Thyroid gland (tissue), 4 donors: ENCODE results near the gene DIS3L. TPM values are rescaled to one million over a fixed set of nuclear protein-coding genes. Genes with fewer than 3 reads are reported as not detected.
"Not testable (repeated sequence)": the region's sequence is repeated elsewhere in the genome, so short reads cannot be mapped to it uniquely, and the experiment has no call there.

Source experiments
- DNase-seq, 2 donors: peaks; one replicate each; pipeline ENCODE4 v3.0.0-alpha.2; 2019
- H3K27ac ChIP-seq, 3 donors: fragments of 200-600 bp; sonication (generic); 1 replicate in 2 of 3; 2 replicates in 1 of 3; pipeline ENCODE4 v1.5.1; 2016 to 2019; ENCODE audit warnings: mild to moderate bottlenecking in 1 of 3, moderate library complexity in 1 of 3
- H3K27me3 ChIP-seq: fragments of 200-600 bp; sonication (generic); one replicate; pipeline ENCODE4 v1.5.1; 2019
- H3K36me3 ChIP-seq, 2 donors: fragments of 200-600 bp; sonication (generic); one replicate each; pipeline ENCODE4 v1.5.1; 2016 to 2019
- H3K4me1 ChIP-seq, 2 donors: fragments of 200-600 bp; sonication (generic); one replicate each; pipeline ENCODE4 v1.5.1; 2017 to 2019
- H3K4me3 ChIP-seq, 3 donors: fragments of 200-600 bp; sonication (generic); replicated peaks in 1 of 3; 1 replicate in 2 of 3; 2 replicates in 1 of 3; pipeline ENCODE4 v1.5.1; 2016; ENCODE audit warnings: mild to moderate bottlenecking in 1 of 3
- H3K9me3 ChIP-seq: fragments of 200-600 bp; sonication (generic); one replicate; pipeline ENCODE4 v1.5.1; 2017
- POLR2A ChIP-seq, 2 donors: fragments of 450-650 bp; IDR thresholded peaks; one replicate each; pipeline ENCODE4 v1.6.1; 2017; ENCODE audit warnings: antibody characterized with exemption in 2 of 2, mild to moderate bottlenecking in 2 of 2, moderate library complexity in 1 of 2
- WGBS, 2 donors: methylation state at CpG; one replicate each; pipeline ENCODE4 v1.1.5; 2017; 5-methylcytosine and 5-hydroxymethylcytosine counted together
- intact Hi-C: fragments of 100-400 bp; cut with DNase I; formaldehyde crosslinking; loops from one replicate; pipeline ENCODE4 v1.15.1; 2023
- total RNA-seq, 4 donors: library from RNA; depleted of rRNA; stranded (reverse); fragments of >200 nt; gene quantifications; one replicate each; pipeline ENCODE4 v1.2.3, GENCODE V29; 2016
- TF ChIP-seq, protein P1 (sequence below), 6 experiments: fragments of 200-600 bp in 3 of 6; fragments of 450-650 bp in 3 of 6; sonication (generic) in 3 of 6; IDR thresholded peaks; one replicate each; pipeline ENCODE4 v1.5.1; 2016 to 2019; ENCODE audit warnings: antibody characterized with exemption in 6 of 6, mild to moderate bottlenecking in 2 of 6, inconsistent platforms in 1 of 6, moderate library complexity in 1 of 6

Gene DIS3L
- total RNA-seq, 4 donors from 2014 or later = 20.8 to 49.8 (median 37.8) TPM

DNA sequence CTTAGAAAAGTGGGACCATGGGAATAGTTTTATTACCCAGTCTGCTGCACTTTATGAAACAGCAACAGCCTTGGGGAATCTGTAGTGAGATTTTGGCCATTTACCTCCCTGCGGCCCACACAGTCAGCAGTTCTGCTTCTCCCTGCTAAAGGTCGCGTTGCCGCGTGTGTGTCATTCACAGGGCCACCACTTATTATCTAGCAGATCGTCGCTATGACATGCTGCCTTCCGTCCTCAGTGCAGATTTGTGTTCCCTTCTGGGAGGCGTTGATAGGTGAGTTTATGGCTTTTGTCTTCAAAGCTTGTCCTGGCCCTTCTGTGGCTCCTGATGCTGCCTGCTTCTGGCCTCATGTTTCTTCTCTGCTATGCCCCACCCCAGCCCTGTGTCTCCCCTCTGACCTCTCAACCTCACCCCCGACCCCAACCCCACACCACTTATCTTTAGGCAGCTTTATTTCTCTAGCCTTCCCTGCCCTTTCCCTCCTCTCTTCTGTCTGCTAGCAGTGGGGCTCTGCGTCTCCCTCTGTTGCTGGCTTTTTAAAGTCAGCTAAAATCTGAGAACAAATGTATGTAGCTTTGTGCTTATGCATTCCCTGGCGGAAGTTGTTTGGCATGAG, 30.1 kb downstream of the DIS3L start:
- H3K36me3 ChIP-seq = peaks cover 55 to 66% of the 10 kb centered on the region in 2 donors
- no peaks in the 10 kb centered on the region for H3K9me3 ChIP-seq
- WGBS, 2 donors = 87 to 88% methylated on average over 12 of the region's 12 CpGs
- no peak for TF ChIP-seq POLR2A (IDR thresholded peaks at IDR 0.05)
- TF ChIP-seq, protein P1, sequence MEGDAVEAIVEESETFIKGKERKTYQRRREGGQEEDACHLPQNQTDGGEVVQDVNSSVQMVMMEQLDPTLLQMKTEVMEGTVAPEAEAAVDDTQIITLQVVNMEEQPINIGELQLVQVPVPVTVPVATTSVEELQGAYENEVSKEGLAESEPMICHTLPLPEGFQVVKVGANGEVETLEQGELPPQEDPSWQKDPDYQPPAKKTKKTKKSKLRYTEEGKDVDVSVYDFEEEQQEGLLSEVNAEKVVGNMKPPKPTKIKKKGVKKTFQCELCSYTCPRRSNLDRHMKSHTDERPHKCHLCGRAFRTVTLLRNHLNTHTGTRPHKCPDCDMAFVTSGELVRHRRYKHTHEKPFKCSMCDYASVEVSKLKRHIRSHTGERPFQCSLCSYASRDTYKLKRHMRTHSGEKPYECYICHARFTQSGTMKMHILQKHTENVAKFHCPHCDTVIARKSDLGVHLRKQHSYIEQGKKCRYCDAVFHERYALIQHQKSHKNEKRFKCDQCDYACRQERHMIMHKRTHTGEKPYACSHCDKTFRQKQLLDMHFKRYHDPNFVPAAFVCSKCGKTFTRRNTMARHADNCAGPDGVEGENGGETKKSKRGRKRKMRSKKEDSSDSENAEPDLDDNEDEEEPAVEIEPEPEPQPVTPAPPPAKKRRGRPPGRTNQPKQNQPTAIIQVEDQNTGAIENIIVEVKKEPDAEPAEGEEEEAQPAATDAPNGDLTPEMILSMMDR (IDR thresholded peaks at IDR 0.05) = no peak
- H3K27me3 ChIP-seq = no peaks in the 10 kb centered on the region
- intact Hi-C loops = no loop called here
- no peak overlapping the region for H3K4me3 ChIP-seq
- DNase-seq = no peak
- no peaks in the 10 kb centered on the region for H3K4me1 ChIP-seq
- no peak overlapping the region for H3K27ac ChIP-seq

DNA sequence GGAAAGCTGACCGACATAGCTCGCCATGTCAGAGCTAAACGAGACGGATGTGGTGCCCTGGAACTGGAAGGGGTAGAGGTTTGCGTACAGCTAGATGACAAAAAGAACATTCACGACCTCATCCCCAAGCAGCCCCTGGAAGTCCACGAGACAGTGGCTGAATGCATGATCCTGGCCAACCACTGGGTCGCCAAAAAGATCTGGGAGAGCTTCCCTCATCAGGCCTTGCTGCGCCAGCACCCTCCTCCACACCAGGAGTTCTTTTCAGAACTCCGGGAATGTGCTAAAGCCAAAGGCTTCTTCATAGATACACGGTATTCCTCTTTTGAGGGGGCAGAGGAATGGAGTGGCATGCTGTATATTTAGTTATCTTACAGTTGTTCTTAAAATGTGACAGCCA, 32.7 kb downstream of the DIS3L start:
- Histone ChIP-seq H3K27me3 (no peaks in the 10 kb centered on the region), H3K9me3 (no peaks in the 10 kb centered on the region), H3K4me1 (no peaks in the 10 kb centered on the region), H3K27ac (no peak overlapping the region), H3K4me3 (no peak overlapping the region), H3K36me3 (peaks cover 67 to 71% of the 10 kb centered on the region in 2 donors)
- intact Hi-C loops = no loop called here
- WGBS, 2 donors = 93 to 95% methylated on average over 11 of the region's 11 CpGs
- no peak for TF ChIP-seq POLR2A (IDR thresholded peaks at IDR 0.05)
- TF ChIP-seq, protein P1 (IDR thresholded peaks at IDR 0.05) = no peak
- no peak for DNase-seq

DNA sequence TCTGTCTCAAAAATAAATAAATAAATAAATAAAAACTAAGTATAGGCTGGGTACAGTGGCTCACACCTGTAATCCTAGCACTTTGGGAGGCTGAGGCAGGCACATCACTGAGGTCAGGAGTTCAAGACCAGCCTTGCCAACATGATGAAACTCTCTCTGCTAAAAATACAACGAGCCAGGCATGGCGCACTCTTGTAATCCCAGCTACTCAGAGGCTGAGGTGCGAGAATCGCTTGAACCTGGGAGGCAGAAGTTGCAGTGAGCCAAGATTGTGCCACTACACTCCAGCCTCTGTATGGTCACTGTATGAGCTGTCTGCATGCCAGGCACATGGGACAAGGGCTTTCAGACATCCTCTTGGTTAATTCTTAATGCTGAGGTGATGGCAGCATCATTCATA, 34.4 kb downstream of the DIS3L start:
- H3K4me3 ChIP-seq = no peak overlapping the region
- H3K4me1 ChIP-seq = no peaks in the 10 kb centered on the region
- DNase-seq = no peak
- WGBS, 2 donors = 96 to 98% methylated on average over 4 of the region's 4 CpGs
- intact Hi-C loops = no loop called here
- peaks cover 69 to 72% of the 10 kb centered on the region in 2 donors for H3K36me3 ChIP-seq
- no peaks in the 10 kb centered on the region for H3K27me3 ChIP-seq
- no peak for TF ChIP-seq POLR2A (IDR thresholded peaks at IDR 0.05)
- TF ChIP-seq, protein P1 (IDR thresholded peaks at IDR 0.05) = no peak
- H3K27ac ChIP-seq = no peak overlapping the region
- no peaks in the 10 kb centered on the region for H3K9me3 ChIP-seq

DNA sequence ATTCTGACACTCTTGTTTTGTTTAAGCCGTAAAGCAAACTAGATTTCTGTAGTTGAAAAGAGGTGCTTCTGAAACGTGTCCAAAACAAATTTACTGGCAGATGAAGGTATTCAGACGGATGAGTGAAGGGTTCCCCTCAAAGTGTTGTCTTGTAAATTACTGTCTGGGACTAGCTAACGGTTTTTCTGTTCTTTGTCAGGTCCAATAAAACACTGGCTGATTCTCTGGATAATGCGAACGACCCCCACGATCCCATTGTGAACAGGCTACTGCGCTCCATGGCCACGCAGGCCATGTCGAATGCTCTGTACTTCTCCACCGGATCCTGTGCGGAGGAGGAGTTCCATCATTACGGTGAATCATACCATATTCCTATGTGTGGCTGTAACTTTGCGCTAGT, 35.4 kb downstream of the DIS3L start:
- WGBS, 2 donors = 96% methylated on average over 14 of the region's 14 CpGs
- Histone ChIP-seq H3K27ac (no peak overlapping the region), H3K4me1 (no peaks in the 10 kb centered on the region), H3K36me3 (peaks cover 61 to 65% of the 10 kb centered on the region in 2 donors), H3K27me3 (no peaks in the 10 kb centered on the region), H3K4me3 (no peak overlapping the region), H3K9me3 (no peaks in the 10 kb centered on the region)
- no peak for DNase-seq
- TF ChIP-seq, protein P1 (IDR thresholded peaks at IDR 0.05) = no peak
- TF ChIP-seq POLR2A (IDR thresholded peaks at IDR 0.05) = no peak
- intact Hi-C loops = no loop called here

DNA sequence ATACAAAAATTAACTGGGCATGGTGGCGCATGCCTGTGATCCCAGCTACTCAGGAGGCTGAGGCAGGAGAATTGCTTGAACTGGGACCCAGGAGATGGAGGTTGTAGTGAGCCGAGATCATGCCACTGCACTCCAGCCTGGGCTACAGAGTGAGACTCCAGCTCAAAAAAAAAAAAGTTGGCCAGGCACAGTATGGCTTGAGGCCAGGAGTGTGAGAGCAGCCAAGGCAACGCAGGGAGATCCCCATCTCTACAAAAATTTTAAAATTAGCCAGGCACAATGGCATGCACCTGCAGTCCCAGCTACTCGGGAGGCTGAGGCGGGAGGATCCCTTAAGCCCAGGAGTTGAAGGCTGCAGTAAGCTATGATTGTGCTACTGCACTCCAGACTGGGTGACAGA, 55.2 kb downstream of the DIS3L start:
- H3K9me3 ChIP-seq, H3K4me1 ChIP-seq, H3K4me3 ChIP-seq, H3K27me3 ChIP-seq, H3K36me3 ChIP-seq, H3K27ac ChIP-seq, intact Hi-C loops: not testable (repeated sequence)
- 47 to 50% methylated on average over 5 of the region's 5 CpGs for WGBS, 2 donors
- DNase-seq = peak in 1 of 2 donors; percentile 6

DNA sequence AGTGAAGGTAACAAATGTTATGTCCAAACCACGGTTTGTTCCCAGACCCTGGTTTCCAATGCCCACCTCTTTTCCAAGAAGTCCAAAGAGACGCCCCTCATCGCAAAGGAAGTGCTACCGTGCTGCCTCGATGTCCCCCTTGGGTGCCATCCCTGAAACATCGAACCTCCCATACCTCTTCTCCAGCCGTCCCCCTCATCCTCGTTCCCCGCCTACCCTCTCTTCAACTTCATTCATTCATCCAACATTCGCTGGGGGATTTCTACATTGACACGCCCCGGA, 62.6 kb downstream of the DIS3L start:
- Histone ChIP-seq H3K4me1 (peaks cover 0 to 6% of the 10 kb centered on the region in 2 donors), H3K4me3 (peak overlapping the region in 2 of 3 donors; percentile 36 to 39), H3K27ac (peak overlapping the region in 2 of 3 donors; percentile 20 to 48), H3K27me3 (no peaks in the 10 kb centered on the region), H3K9me3 (no peaks in the 10 kb centered on the region), H3K36me3 (peaks cover 0 to 3% of the 10 kb centered on the region in 2 donors)
- DNase-seq = peak in 1 of 2 donors; percentile 3
- TF ChIP-seq, protein P1 (IDR thresholded peaks at IDR 0.05) = no peak
- no peak for TF ChIP-seq POLR2A (IDR thresholded peaks at IDR 0.05)
- intact Hi-C loops = no loop called here
- 4 to 5% methylated on average over 12 of the region's 12 CpGs for WGBS, 2 donors
